Esophagus squamous epithelium (tissue), 4 donors: ENCODE measurements around the gene ORM1.

Source experiments
- CTCF ChIP-seq, 6 experiments: fragments of 450-650 bp in 4 of 6; fragments of 200-600 bp in 2 of 6; sonication (generic) in 2 of 6; IDR thresholded peaks; one replicate each; pipeline ENCODE4 v1.5.1; 2016 to 2019; ENCODE audit warnings: antibody characterized with exemption in 6 of 6, mild to moderate bottlenecking in 4 of 6, moderate library complexity in 4 of 6
- POLR2A ChIP-seq, 4 donors: fragments of 450-650 bp; IDR thresholded peaks; one replicate each; pipeline ENCODE4 v1.6.1; 2017; ENCODE audit warnings: antibody characterized with exemption in 4 of 4, mild to moderate bottlenecking in 4 of 4, moderate library complexity in 3 of 4

GRCh38 chr9:114308361-114308950 lies 14.4 kb upstream of the ORM1 start:
- TF ChIP-seq CTCF (IDR thresholded peaks at IDR 0.05), result no peak
- TF ChIP-seq POLR2A (IDR thresholded peaks at IDR 0.05), result no peak
